AG04450 (cell line): ENCODE measurements around the gene PLAC1. TPM values are rescaled to one million over a fixed set of nuclear protein-coding genes. Genes with fewer than 3 reads are reported as not detected.

Experiments used
- CTCF ChIA-PET: fragments of 300-600, 350-600 bp; formaldehyde crosslinking; extraction: SDS; loops from one replicate; lab custom pipeline; 2022; ENCODE audit warnings: antibody characterized with exemption, inconsistent platforms; lab: Charles Lee
- POLR2A ChIA-PET: fragments of 350-600 bp; formaldehyde crosslinking; extraction: SDS; loops from one replicate; lab custom pipeline; 2021; ENCODE audit warnings: antibody characterized with exemption, inconsistent platforms; lab: Yijun Ruan, JAX
- DNase-seq: peaks from one replicate; pipeline ENCODE4 v3.0.0-alpha.2; 2011; ENCODE audit warnings: low read depth, low spot score
- H3K27ac ChIP-seq: one replicate; pipeline ENCODE4 v1.5.1; 2012; ENCODE audit warnings: low read depth, low read length, control low read depth
- H3K27me3 ChIP-seq: one replicate; pipeline ENCODE4 v1.6.0; 2012; ENCODE audit warnings: low read length; ENCODE audit not compliant: control insufficient read depth, insufficient read depth
- H3K4me3 ChIP-seq: 2 replicates; pipeline ENCODE4 v1.5.1; 2011; ENCODE audit warnings: mild to moderate bottlenecking, low read depth, low read length, control low read depth
- H3K9me3 ChIP-seq: 2 replicates; pipeline ENCODE4 v1.5.1; 2012; ENCODE audit warnings: low read length; ENCODE audit not compliant: control insufficient read depth, insufficient read depth
- polyA plus RNA-seq: library from polyadenylated mRNA; depleted of rRNA; stranded (reverse); fragments of >200 nt; gene quantifications from 2 replicates; pipeline ENCODE4 v1.2.3, GENCODE V29; 2011
- TF ChIP-seq, protein P1 (sequence below): IDR thresholded peaks from 2 replicates; pipeline ENCODE4 v1.5.1; 2011; ENCODE audit warnings: low read depth, low read length, control low read depth, inconsistent platforms

PLAC1 gene
- polyA plus RNA-seq, 1 experiment: 2.4 TPM

DNA sequence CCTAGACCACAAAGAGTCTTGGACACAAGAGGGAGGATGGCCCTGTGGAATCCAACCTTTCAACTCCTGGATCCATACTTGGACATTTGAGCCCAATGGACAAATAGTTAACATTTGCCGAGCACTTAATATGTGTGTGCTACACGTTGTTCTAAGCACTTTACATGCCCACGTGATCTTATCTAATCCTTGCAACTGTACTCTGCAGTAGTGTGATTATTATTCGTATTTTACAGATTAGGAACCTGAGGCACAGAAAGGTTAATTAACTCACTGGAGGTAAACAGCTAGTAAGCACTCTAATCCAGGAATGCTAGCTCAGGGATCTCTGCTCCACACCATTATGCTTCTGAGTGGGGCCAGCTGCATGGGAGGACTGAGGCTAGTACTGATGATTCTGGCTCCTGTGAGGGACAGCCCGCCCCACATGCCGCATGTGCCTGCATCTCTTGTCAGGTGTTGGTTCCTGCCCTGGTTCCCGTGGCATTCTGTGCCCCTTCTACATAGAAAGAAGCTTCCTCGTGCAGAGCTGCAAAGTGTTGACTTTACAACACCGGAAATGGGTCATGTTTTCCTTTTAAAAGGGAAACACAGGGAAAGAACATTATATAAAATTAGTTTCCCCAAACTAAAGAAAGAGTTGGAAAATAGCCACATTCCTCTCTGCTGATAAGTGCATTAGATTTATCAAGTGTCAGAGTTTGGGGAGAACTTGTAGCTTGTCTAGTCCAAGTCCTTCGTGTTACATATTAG lies 34.8 kb downstream of the PLAC1 start:
- no peak overlapping the region for H3K4me3 ChIP-seq
- H3K27ac ChIP-seq: peak overlapping the region; percentile 70
- no peaks in the 10 kb centered on the region for H3K9me3 ChIP-seq
- POLR2A ChIA-PET: interaction anchor here (1.2 to 1.7 kb wide), 2 partner anchors 8 to 47 kb away, joined by 3 to 23 read pairs; no protein-coding TSS in a partner anchor
- no peak for DNase-seq
- TF ChIP-seq, protein P1, sequence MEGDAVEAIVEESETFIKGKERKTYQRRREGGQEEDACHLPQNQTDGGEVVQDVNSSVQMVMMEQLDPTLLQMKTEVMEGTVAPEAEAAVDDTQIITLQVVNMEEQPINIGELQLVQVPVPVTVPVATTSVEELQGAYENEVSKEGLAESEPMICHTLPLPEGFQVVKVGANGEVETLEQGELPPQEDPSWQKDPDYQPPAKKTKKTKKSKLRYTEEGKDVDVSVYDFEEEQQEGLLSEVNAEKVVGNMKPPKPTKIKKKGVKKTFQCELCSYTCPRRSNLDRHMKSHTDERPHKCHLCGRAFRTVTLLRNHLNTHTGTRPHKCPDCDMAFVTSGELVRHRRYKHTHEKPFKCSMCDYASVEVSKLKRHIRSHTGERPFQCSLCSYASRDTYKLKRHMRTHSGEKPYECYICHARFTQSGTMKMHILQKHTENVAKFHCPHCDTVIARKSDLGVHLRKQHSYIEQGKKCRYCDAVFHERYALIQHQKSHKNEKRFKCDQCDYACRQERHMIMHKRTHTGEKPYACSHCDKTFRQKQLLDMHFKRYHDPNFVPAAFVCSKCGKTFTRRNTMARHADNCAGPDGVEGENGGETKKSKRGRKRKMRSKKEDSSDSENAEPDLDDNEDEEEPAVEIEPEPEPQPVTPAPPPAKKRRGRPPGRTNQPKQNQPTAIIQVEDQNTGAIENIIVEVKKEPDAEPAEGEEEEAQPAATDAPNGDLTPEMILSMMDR: no peak
- no peaks in the 10 kb centered on the region for H3K27me3 ChIP-seq
- CTCF ChIA-PET: no interaction called here

DNA sequence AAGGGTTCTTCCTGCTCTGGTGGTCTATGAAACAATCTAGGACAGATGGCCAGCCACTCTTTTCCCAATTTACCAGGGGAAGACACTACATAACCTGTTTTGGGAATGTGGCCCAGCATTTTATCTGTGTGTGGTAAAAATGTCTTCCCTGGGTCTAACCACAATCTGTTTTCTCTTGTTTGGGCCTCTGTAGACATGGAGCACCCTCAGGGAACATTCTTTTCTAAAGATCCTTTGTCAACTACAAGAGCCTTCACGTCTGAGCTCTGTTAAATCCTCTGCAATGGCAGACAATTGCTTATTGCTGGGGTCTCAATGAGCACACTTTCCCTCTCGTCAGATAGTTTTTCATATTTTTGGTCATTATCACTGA lies 35.5 kb downstream of the PLAC1 start:
- no peak for DNase-seq
- Histone ChIP-seq H3K4me3 (no peak overlapping the region), H3K27me3 (no peaks in the 10 kb centered on the region), H3K27ac (peak overlapping the region; percentile 70), H3K9me3 (no peaks in the 10 kb centered on the region)
- TF ChIP-seq, protein P1: no peak
- ChIA-PET CTCF (no interaction called here), POLR2A (interaction anchor here (0.6 to 1.7 kb wide), 3 partner anchors 9 to 47 kb away, joined by 4 to 23 read pairs (median 6); no protein-coding TSS in a partner anchor)

DNA sequence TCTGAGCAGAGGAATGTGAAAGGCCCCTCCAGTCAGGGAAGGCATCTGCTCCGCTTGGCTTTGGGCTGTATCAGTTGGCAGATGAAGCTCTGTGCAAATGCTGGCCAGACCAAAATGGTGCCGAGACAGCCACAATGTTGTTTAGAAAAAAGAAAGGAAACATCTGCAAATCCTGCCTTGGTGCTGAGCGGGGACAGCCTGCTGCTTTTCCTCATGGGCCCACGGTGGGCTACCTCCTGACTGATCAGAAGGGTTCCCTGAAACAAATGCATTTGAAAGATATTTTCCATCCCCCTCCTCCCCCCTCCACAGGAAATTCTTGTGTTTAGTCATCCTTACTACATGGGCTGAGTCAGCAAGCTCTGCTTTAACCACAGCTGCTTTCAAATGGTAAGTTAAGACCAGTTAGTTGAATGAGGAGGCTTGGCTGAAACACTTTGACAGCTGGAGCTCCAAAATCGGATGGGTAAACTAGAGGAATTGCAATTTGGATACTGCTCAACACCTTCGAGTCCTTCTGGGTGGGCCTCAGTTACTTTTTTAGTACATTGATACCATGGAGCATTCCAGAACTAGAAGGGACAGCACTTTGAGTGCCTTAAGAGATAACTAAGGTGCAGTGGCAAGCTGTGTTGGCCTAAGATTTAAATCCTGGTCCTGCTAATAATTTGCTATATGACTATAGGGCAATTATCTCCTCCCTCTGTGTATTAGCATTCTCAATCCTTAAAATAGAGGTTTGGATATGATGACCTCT lies 36.0 kb downstream of the PLAC1 start:
- TF ChIP-seq, protein P1: no peak

DNA sequence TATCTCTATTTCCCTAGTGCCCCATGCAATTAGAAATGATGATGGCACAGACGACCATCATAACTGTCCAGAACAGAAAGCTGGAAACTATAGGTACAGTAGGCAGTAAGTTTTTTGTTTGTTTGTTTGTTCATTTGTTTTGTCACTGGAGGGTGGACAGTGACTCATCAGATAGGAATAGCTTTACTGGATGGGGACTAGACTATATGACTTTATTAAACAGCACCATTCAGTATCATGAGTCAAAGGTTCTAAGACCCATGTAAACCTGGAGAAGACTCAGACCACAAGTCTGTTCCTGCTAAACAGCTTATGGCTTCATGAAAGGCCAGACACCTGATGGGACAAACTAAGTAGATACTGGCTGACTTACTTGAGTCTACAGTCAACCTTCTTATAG lies 38.4 kb downstream of the PLAC1 start:
- DNase-seq: no peak
- TF ChIP-seq, protein P1: no peak
- ChIA-PET POLR2A (no interaction called here), CTCF (interaction anchor here (0.6 kb wide), 1 partner anchor 13 kb away, joined by 3 read pairs; no protein-coding TSS in a partner anchor)
- no peaks in the 10 kb centered on the region for H3K9me3 ChIP-seq
- H3K27me3 ChIP-seq: no peaks in the 10 kb centered on the region
- H3K4me3 ChIP-seq: no peak overlapping the region
- no peak overlapping the region for H3K27ac ChIP-seq

More for the DNA sequence above, 36.0 kb downstream of the PLAC1 start:
- Histone ChIP-seq H3K9me3 (no peaks in the 10 kb centered on the region), H3K4me3 (no peak overlapping the region), H3K27ac (peak overlapping the region; percentile 87), H3K27me3 (no peaks in the 10 kb centered on the region)
- ChIA-PET POLR2A (interaction anchor here (0.6 to 1.7 kb wide), 6 partner anchors 9 to 71 kb away, joined by 3 to 23 read pairs (median 4); no protein-coding TSS in a partner anchor), CTCF (no interaction called here)
- DNase-seq: no peak

DNA sequence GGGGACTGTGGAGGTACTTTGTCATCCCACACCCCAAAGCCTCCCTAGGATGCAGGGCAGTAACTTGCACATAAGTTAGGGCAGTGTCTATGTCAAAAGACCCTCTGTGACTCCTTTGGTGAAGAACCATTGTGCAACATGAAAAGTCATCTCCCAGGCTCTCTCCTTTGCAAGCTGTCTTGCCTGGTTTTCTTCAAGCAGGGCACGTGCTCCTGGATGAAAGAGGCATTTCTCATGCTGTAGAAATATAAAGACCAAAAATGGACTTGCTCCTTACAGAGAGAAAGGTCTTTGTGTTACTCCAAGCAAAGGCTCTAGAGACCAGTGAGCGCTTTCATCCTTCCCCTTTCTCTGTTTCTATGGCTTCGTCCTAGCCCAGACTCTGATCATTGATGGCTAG lies 44.9 kb downstream of the PLAC1 start:
- TF ChIP-seq, protein P1: no peak
- ChIA-PET CTCF (no interaction called here), POLR2A (no interaction called here)

More for the DNA sequence above, 44.9 kb downstream of the PLAC1 start:
- Histone ChIP-seq H3K4me3 (no peak overlapping the region), H3K27me3 (no peaks in the 10 kb centered on the region), H3K27ac (no peak overlapping the region), H3K9me3 (no peaks in the 10 kb centered on the region)
- DNase-seq: no peak
